Heart left ventricle (tissue), 16 donors: Measurements from ENCODE around the gene C3orf52. TPM values are rescaled to one million over a fixed set of nuclear protein-coding genes. Genes with fewer than 3 reads are reported as not detected.
A peak's percentile ranks its signal among the peaks of the same experiment; 100 is the strongest.

Source experiments
- ATAC-seq, 4 donors: fragments of 200-7000 bp; cut with Tn5 transposase; one replicate each; pipeline ENCODE4 v1.9.1; 2020 to 2022; ENCODE audit warnings: moderate library complexity in 4 of 4, mild to moderate bottlenecking in 3 of 4, moderate number of reproducible peaks in 1 of 4
- DNase-seq, 5 donors: peaks; one replicate each; pipeline ENCODE4 v3.0.0-alpha.2; 2020
- H3K27ac ChIP-seq, 12 donors: fragments of 200-600 bp; sonication (generic) in 4 of 12; one replicate each; pipeline versions ENCODE4 v1.5.0 to v1.8.0; 2016 to 2022; ENCODE audit warnings: mild to moderate bottlenecking in 2 of 12
- H3K27me3 ChIP-seq, 9 donors: fragments of 200-600 bp; sonication (generic) in 2 of 9; one replicate each; pipeline versions ENCODE4 v1.5.1 to v1.8.0; 2016 to 2022; ENCODE audit warnings: mild to moderate bottlenecking in 3 of 9
- H3K36me3 ChIP-seq, 9 donors: fragments of 200-600 bp; sonication (generic) in 2 of 9; one replicate each; pipeline versions ENCODE4 v1.5.0 to v1.8.0; 2018 to 2022; ENCODE audit warnings: mild to moderate bottlenecking in 2 of 9
- H3K4me1 ChIP-seq, 12 donors: fragments of 200-600 bp; sonication (generic) in 4 of 12; one replicate each; pipeline versions ENCODE4 v1.5.0 to v1.8.0; 2016 to 2022; ENCODE audit warnings: mild to moderate bottlenecking in 3 of 12
- H3K4me3 ChIP-seq, 12 donors: fragments of 200-600 bp; sonication (generic) in 4 of 12; one replicate each; pipeline versions ENCODE4 v1.5.0 to v1.8.0; 2017 to 2022; ENCODE audit warnings: mild to moderate bottlenecking in 9 of 12, moderate library complexity in 4 of 12
- H3K9me3 ChIP-seq, 12 donors: fragments of 200-600 bp; sonication (generic) in 4 of 12; one replicate each; pipeline versions ENCODE4 v1.5.0 to v1.8.0; 2016 to 2022; ENCODE audit warnings: mild to moderate bottlenecking in 1 of 12
- CTCF ChIP-seq, 12 donors: fragments of 200-600 bp; sonication (generic) in 4 of 12; IDR thresholded peaks; one replicate each; pipeline versions ENCODE4 v1.5.0 to v1.8.0; 2018 to 2022; ENCODE audit warnings: antibody characterized with exemption in 12 of 12, mild to moderate bottlenecking in 5 of 12
- POLR2A ChIP-seq, 2 donors: fragments of 450-650 bp; IDR thresholded peaks; one replicate each; pipeline ENCODE4 v1.6.1; 2017; ENCODE audit warnings: antibody characterized with exemption in 2 of 2, mild to moderate bottlenecking in 2 of 2, moderate library complexity in 2 of 2
- WGBS, 4 donors: extraction: QIAGEN DNeasy Blood & Tissue Kit in 2 of 4; methylation state at CpG; one replicate each; pipeline versions ENCODE4 v1.1.5 to v1.1.7; 2013 to 2018; 5-methylcytosine and 5-hydroxymethylcytosine counted together
- intact Hi-C, 10 donors: fragments of 100-400 bp; cut with DNase I; formaldehyde crosslinking; loops; one replicate each; pipeline versions ENCODE4 v1.11.1 to v1.14.2; 2022
- polyA plus RNA-seq, 2 donors: library from polyadenylated mRNA; stranded (reverse); fragments of 200-250 nt; gene quantifications; one replicate each; pipeline ENCODE4 v1.2.3, GENCODE V29; 2013
- total RNA-seq, 9 donors: library from RNA; depleted of rRNA in 2 of 9; stranded (reverse); fragments of >200 nt in 2 of 9; fragmentation: NEBNext Ultra II Directional in 3 of 9; extraction: Animal tissue kit (Norgen Biotek cat#: 25700) in 3 of 9; gene quantifications; one replicate each; pipeline versions ENCODE4 v1.1.0 to v1.2.4, GENCODE V29; 2016 to 2023
- donor health status: ischemic (EF 13 %, LVEDD 7.1; RV severe dilation, severe dysfunction).
- donor health status: healthy with polysubstance abuse.
- donor health status: DM: no; HTN: yes; CAD: no.
- donor health status: DM: no; HTN: no; CAD: no.
- donor health status: ischemic (EF 25% LVEDD 6.9; RV normal size, moderate dysfunction).
- donor health status: ischemic (EF 25% LVEDD 5.7; RV mildly dilated, moderate dysfunction).
- donor health status: healthy.
- donor health status: DM: yes; HTN: yes; CAD: no.
- donor health status: ischemic (EF 35%, LVEDD 5.7; RV mildly dilated, moderate dysfunction).
- donor health status: nonischemic (EF 11% LVEDD 7.7; RV severe dilation, severe dysfunction).
- donor health status: DM: yes; HTN: yes; CAD: no.
- donor health status: PGD.
- donor health status: ischemic (EF 29% LVEDD 5.4; RV normal size, mild dysfunction).
- donor health status: nonischemic (EF 23%, LVEDD 6.1; RV moderate dilation, normal function).

The C3orf52 gene
- total and polyA plus RNA-seq, 11 donors: 1.4 to 9.6 (median 4.9) TPM

GRCh38 chr3:112132554-112132953 lies 46.4 kb downstream of the C3orf52 start:
- H3K4me1 ChIP-seq: peaks cover 0 to 61% (median 4%) of the 10 kb centered on the region in 12 donors
- intact Hi-C loops: loop anchor here in 5 of 10 donors (5.0 to 10.0 kb wide), 3 partner anchors 382 to 392 kb away; no protein-coding TSS in a partner anchor
- no peaks in the 10 kb centered on the region for H3K9me3 ChIP-seq
- H3K4me3 ChIP-seq: peak overlapping the region in 1 of 12 donors; percentile 43
- ATAC-seq (no peak), DNase-seq (no peak)
- peaks cover 0 to 4% (median 0%) of the 10 kb centered on the region in 9 donors for H3K36me3 ChIP-seq
- no peaks in the 10 kb centered on the region for H3K27me3 ChIP-seq
- 89 to 100% (median 97%) methylated on average over 1 of the region's 1 CpG for WGBS, 4 donors
- no peak for TF ChIP-seq POLR2A (IDR thresholded peaks at IDR 0.05)
- no peak for TF ChIP-seq CTCF (IDR thresholded peaks at IDR 0.05)
- peak overlapping the region in 1 of 12 donors; percentile 72 for H3K27ac ChIP-seq

GRCh38 chr3:112132975-112133448 lies 46.8 kb downstream of the C3orf52 start, which contains the start of gene GCSAM:
Gene GCSAM (minus strand): TSS chr3:112133248. CDS start chr3:112133120, 128 bp downstream.
- Histone ChIP-seq H3K9me3 (no peaks in the 10 kb centered on the region), H3K4me3 (peak within 1 kb of the TSS in 1 of 12 donors; percentile 43), H3K27ac (peak within 1 kb of the TSS in 1 of 12 donors; percentile 72), H3K36me3 (peaks cover 0 to 4% (median 0%) of the 10 kb centered on the region in 9 donors), H3K27me3 (no peaks in the 10 kb centered on the region), H3K4me1 (peaks cover 0 to 61% (median 0%) of the 10 kb centered on the region in 12 donors)
- WGBS, 4 donors: 49 to 59% (median 55%) methylated on average over 5 of the region's 5 CpGs
- DNase-seq (peak in 4 of 5 donors; percentile 42 to 70 (median 44)), ATAC-seq (peak; percentile 70 to 87 (median 78))
- TF ChIP-seq CTCF (IDR thresholded peaks at IDR 0.05) (no peak), POLR2A (IDR thresholded peaks at IDR 0.05) (no peak)
- intact Hi-C loops: loop anchor here in 5 of 10 donors (5.0 to 10.0 kb wide), 3 partner anchors 382 to 392 kb away; no protein-coding TSS in a partner anchor

GRCh38 chr3:112133626-112134334 lies 47.6 kb downstream of the C3orf52 start:
- peaks cover 0 to 4% (median 0%) of the 10 kb centered on the region in 9 donors for H3K36me3 ChIP-seq
- H3K9me3 ChIP-seq: no peaks in the 10 kb centered on the region
- H3K27me3 ChIP-seq: no peaks in the 10 kb centered on the region
- ATAC-seq: no peak
- no peak overlapping the region for H3K4me3 ChIP-seq
- H3K27ac ChIP-seq: peak overlapping the region in 1 of 12 donors; percentile 72
- TF ChIP-seq CTCF (IDR thresholded peaks at IDR 0.05): no peak
- TF ChIP-seq POLR2A (IDR thresholded peaks at IDR 0.05): no peak
- intact Hi-C loops: loop anchor here in 5 of 10 donors (5.0 to 10.0 kb wide), 3 partner anchors 381 to 391 kb away; no protein-coding TSS in a partner anchor
- no peak for DNase-seq
- WGBS, 4 donors: 85 to 95% (median 88%) methylated on average over 5 of the region's 5 CpGs
- H3K4me1 ChIP-seq: peaks cover 0 to 60% (median 0%) of the 10 kb centered on the region in 12 donors
